B cell (primary cell): Measurements from ENCODE around the gene ANKRD11.

Experiments used
- EZH2 ChIP-seq: IDR thresholded peaks from 2 replicates; pipeline ENCODE4 v1.6.1; 2012; ENCODE audit warnings: borderline replicate concordance, low read depth, mild to moderate bottlenecking, moderate library complexity, low read length; ENCODE audit not compliant: insufficient read depth, poor library complexity, severe bottlenecking
- TF ChIP-seq, protein P1 (sequence below): fragments of 200-600 bp; IDR thresholded peaks from one replicate; pipeline ENCODE4 v1.8.0; 2022; ENCODE audit warnings: antibody characterized with exemption, mild to moderate bottlenecking

DNA sequence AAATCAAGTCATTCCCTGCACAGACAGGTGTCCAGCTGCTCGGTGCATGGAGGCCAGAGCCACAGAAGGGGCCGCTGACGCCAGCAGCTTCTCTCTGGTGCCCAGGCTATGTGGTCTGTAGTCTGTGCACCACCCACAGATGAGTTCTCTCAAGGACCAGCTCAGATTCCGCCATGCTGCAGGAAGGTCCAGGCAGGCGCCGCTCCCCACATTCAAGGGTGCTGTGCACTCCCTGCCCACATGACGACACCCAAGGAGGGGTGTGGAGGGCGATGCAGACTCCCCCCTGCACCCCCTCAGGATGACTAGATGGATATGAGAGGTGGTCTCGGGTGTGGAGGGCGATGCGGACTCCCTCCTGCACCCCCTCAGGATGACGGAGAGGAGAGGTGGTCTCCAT, 119.0 kb downstream of the ANKRD11 start:
- TF ChIP-seq, protein P1, sequence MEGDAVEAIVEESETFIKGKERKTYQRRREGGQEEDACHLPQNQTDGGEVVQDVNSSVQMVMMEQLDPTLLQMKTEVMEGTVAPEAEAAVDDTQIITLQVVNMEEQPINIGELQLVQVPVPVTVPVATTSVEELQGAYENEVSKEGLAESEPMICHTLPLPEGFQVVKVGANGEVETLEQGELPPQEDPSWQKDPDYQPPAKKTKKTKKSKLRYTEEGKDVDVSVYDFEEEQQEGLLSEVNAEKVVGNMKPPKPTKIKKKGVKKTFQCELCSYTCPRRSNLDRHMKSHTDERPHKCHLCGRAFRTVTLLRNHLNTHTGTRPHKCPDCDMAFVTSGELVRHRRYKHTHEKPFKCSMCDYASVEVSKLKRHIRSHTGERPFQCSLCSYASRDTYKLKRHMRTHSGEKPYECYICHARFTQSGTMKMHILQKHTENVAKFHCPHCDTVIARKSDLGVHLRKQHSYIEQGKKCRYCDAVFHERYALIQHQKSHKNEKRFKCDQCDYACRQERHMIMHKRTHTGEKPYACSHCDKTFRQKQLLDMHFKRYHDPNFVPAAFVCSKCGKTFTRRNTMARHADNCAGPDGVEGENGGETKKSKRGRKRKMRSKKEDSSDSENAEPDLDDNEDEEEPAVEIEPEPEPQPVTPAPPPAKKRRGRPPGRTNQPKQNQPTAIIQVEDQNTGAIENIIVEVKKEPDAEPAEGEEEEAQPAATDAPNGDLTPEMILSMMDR, result no peak
- TF ChIP-seq EZH2, result no peak
